NCI-H146 (cell line): Measurements from ENCODE around the gene LSS.

Experiments used
- DNase-seq: peaks from one replicate; lab custom pipeline; 2025; lab: John Stamatoyannopoulos, UW

Gene LSS

GRCh38 chr21:46228345-46229051 is at the start of gene LSS:
Gene LSS, minus strand, starts transcription at chr21:46228774. Its CDS starts 29 bp downstream, at chr21:46228745.
- DNase-seq = peak; percentile 95

DNA sequence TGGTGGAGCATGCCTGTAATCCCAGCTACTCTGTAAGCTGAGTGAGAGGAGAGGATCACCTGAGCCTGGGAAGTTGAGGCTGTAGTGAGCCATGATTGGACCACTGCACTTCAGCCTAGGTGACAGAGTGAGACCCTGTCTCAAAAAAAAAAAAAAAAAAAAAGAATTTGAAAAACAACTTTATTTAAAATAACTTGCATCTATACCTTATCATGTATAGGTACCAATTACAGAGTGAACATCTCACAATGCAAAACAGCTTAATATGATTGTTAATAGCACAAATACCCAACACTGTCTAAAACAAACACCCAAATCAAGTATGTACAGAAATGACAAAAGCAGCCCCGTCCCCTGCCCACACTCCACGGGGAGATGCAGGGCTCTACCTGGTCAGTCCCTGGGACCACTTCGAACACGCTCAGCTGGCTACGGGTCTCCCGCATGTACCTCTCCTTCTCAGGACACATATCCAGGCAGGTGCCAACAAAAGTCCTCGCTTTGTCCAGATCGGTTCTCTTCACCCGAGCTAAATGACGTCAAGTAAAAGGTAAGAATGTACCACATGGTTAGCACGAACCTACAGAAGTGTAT is 46.3 kb upstream of the LSS start:
- no peak for DNase-seq

- no peak for DNase-seq
Measured at GRCh38 chr21:46273341-46273740, 44.8 kb upstream of the LSS start.

DNA sequence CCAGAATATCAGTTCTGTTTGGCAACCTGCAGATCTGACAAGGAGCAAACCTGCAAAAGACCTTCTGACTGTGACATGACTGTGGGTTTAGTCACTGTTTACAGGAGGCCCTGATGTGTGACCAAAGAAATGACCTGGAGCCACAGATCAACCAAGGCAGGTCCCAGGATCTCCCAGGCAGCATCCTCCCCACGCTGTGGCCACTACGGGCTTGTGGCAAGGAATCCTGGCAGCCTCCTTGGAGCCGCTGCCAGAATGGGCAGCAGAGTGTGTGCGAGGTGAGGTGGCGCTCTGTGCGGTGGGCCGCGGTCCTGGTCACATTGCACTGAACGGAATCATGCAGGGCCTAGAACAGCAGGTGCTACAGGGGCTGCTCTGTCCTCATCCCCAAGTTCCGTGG is 40.9 kb upstream of the LSS start:
- no peak for DNase-seq

DNA sequence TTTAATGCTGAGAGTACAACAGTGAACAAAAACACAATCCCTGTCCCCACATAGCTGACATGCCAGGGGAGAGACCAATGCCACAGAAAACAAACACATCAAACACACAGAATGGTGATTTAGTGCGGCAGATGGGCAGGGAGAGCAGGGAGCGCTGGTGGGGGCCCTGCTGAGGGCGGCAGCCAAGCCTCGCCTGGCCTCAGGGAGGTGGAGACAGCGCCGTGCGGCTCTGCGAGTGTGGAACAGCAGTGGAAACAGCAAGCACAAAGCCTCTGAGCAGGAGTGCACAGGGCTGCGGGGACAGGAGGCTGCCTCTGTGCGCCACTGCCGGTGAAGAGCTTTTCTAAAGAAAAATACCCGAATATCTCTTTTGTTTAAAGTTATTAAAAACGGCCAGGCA is 39.8 kb upstream of the LSS start:
- DNase-seq = no peak

- no peak for DNase-seq
Measured at GRCh38 chr21:46266946-46267345, 38.4 kb upstream of the LSS start.

DNA sequence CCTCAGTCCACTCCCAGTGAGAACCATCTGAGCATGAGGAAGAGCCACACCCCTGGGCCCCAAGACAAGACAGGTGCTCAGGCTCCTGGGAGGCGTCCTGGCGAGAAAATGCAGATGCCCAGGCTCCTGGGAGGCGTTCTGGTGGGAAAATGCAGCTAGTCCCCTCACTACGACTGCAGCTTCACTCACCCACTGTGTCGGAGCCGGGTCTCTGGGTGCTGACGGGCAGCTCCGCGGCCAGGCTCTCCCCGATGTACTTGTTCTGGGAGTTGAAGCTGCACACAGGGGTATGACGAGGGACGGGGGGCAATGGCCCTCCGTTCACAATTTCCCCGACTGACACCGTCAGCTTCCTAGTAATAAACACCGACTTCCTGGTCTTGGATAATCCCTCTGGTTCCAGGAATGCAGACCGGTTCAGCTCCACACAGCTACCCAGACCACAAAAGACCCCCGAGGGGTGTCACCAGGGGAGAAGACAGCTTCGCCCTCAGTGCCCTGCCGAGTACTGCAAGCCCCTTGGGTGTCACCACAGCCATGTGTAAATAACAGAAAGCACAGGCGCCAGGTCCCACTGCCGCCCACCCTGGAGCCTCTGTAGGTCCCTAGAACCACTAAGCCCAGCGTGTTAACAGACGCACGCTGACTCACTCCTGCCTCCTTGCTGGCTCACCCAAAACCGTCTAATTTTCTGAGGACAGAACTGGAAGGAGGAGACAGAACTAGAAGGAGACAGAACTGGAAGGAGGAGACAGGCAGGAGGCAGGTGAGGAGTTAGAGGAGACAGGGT is 37.4 kb upstream of the LSS start:
- no peak for DNase-seq

- no peak for DNase-seq
Measured at GRCh38 chr21:46264690-46265144, 36.1 kb upstream of the LSS start.

DNA sequence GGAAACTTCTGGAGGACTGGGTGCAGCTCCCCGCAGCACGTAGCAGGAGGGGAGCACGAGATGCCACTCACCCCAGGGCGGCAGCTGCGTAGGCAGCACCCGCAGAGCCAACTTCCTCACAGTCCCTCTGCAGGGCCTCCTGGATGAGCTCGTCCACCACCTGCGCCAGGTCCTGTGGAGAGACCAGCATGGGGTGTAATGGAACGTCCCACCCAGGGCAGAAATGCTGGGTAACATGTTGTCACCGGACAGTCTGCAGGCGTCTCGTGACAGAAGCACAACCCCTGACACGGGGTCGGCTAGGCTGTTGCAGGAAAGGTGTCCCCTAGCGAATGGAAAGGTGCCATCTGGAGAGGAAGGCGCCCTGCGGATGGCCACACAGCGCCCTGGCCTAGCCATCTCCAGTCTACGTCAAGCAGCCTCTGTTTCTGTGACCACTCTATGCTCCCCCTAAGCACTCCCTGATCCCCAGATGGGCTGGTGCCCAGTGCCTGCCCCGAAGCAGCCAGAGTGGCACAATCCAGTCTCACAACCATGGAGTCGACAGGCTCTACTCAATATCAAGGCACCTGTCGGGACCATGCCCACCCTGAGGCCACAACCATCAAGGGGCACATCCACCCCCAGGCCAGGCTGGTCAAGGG is 35.6 kb upstream of the LSS start:
- no peak for DNase-seq

DNA sequence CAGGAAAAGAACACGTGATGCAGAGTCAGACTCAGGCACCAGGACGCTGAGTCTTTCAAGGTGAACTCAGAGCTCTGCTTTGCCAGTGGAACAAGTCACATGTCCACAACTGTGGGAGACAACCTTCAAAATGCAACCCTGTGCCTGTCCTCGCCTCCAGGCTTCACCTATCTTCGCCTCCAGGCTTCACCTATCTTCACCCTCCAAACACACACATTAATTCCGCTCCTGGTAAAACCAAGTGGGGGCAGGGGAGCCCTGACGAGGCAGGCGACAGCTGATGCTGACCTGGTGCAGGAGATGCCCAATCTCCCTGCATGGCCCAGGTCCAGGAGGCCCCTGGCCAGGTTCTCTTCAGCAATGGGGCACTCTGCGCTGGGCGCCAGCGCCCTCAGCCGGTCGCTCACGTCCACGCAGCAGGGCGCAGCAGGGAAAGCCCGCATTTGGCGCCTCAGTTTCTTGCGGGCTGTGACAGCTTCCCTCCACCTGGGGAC is 28.0 kb upstream of the LSS start:
- DNase-seq = no peak

DNA sequence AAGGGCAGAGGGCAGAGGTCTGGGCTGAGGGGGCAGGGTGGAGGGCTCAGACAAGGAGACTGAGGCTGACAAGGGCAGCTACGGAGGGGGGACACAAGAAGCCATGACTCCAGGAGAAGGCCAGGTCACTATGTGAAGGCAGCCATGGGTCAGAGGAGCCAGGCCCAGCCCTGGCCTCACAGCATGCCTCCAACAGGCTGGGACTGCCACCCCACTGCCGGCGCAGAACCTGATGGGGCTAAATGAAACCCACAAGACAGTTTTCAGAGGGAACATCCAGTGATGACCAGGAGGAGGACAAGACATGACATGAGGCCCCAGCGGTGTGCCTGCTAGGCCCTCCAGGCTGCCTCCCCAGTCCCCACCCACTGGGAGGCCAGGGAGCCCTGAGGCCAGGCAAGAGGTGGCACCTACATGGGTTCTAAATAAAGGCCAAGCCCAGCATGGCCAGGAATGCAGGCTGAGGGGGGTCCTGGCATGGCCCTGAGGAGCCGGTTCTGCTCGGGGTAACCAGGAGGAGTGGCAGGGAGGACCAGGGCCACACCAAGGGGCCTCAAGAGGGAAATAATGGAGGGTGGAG is 27.3 kb upstream of the LSS start:
- no peak for DNase-seq

DNA sequence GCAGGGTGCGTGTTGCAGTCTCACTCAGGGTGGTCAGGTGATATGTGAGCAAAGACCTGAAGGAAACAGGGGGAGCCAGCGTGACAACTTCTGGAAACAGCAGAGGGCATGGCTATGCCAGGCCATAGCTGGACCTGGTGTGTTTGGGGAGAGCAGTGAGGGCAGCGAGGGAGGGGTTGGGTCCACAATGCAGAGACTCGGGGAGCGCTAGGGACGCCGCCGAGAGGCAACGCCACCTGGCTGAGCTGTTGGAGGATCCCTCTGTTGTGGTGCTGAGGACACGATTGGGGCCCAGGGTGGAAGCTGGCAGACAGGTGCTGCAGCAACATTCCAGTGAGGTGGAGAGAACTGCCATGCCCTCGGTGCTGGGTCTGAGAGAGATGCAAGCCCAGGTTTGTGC is 26.6 kb upstream of the LSS start:
- DNase-seq = no peak

DNA sequence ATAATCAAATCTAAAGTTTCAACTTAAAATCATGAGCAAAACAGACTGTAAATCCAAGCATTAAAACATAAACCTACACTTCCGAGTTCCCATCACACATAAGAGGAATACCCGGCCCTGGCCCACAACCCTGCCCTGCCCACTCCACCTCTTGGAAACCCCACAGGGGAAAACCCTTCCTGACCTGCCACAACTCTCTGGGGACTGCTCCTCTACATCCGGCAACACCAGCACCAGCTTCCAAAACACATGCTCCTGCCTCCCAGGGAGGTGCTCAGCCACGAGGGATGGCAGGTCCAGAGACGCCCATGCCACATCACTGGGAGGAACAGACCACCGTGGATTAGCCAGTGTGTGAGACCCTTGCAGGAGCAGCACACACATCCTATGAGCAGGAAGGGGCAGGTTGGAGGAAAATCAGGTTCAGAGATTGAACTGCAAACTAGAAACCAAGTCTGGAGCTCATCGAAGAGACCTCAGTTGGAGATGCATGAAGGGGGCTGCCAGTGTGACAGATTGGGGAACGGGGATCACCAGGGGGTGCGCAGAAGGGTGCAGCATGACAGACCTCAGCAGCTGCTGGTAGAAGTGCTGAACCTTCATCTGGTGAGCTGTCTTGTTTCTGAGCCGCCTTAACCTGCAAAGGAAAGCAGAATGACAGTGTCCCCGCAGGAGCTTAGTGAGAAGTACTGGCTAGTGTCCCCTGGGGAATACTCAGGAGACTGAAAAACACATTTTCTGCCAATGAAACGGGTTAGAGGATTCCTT is 25.8 kb upstream of the LSS start:
- DNase-seq = no peak

- DNase-seq = no peak
Measured at GRCh38 chr21:46253610-46254124, 25.1 kb upstream of the LSS start.

DNA sequence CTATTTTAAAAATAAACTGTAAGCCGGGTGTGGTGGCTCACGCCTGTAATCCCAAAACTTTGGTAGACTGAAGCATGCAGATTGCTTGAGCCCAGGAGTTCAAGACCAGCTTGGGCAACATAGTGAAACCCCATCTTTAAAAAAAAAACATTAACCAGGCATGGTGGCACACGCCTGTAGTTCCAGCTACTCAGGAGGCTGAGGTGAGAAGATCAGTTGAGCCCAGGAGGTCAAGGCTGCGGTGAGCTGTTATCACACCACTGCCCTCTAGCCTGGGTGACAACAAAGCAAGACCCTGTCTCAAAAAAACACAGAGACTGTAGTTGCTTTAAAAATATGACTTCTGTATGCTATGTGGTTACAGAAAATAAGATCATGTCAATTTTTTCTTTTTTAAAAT is 24.3 kb upstream of the LSS start:
- no peak for DNase-seq

GRCh38 chr21:46250146-46250725 is 21.7 kb upstream of the LSS start:
- no peak for DNase-seq

- DNase-seq = no peak
Measured at GRCh38 chr21:46248827-46249226, 20.3 kb upstream of the LSS start.

DNA sequence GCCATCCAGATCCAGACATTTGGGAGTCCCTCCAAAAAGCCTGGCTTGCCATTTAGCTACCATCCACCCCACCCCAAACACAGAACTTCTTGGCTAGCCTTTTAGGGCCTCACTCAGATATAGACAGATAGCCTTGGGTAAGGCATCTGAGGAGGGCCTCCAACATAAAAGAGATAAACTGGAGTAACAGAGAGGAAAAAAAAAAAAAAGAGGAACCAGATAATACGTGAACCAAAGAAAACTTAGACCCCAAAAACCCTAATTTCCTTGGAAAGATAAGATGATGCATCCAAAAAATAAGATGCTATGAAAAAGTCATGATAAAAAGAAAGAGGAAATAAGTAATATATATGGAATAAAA is 19.8 kb upstream of the LSS start:
- DNase-seq = no peak

GRCh38 chr21:46247699-46248421 is 19.3 kb upstream of the LSS start:
- no peak for DNase-seq

DNA sequence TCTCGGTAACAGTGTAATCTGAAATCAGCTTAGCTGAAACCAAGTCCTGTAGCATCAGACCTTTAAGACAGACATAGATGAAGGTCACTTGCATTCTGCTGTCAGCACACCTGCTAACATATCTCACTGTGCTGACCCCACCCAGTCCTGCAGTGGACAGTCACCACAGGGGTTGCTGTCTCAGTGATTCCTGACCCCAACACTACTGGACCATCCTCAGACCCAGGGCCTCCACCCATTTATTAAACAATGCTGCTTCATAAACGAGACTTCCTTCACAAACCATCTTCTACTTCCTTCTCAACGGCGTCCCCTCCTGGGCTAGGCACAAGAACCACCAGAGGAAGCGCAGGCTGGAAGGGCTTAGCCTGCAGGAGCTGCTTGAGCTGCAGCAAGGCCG is 17.8 kb upstream of the LSS start:
- DNase-seq = no peak
